IPS-NIHi7 (cell line): ENCODE data around the gene MIX23.
"Not testable (repeated sequence)": the region's sequence is repeated elsewhere in the genome, so short reads cannot be mapped to it uniquely, and the experiment has no call there.

Experiments
- DNase-seq: peaks from one replicate; pipeline ENCODE4 v3.0.0; 2012; ENCODE audit warnings: mixed read lengths; ENCODE audit errors: extremely low spot score

The MIX23 gene

GRCh38 chr3:122392868-122393844, 10.1 kb upstream of the MIX23 start:
- DNase-seq, result peak; percentile 43

GRCh38 chr3:122391681-122392446, 8.8 kb upstream of the MIX23 start:
- no peak for DNase-seq

- DNase-seq, result no peak
These were observed 7.6 kb upstream of the MIX23 start for GRCh38 chr3:122390665-122391064.

GRCh38 chr3:122389892-122390291, 6.9 kb upstream of the MIX23 start:
- DNase-seq, result no peak

- no peak for DNase-seq
These were observed 6.2 kb upstream of the MIX23 start for GRCh38 chr3:122389197-122389596.

GRCh38 chr3:122387709-122388108, 4.7 kb upstream of the MIX23 start:
- no peak for DNase-seq

GRCh38 chr3:122383771-122384697, 1.0 kb upstream of the MIX23 start, which contains the start of gene FAM162A:
TSS of gene FAM162A (plus strand) at chr3:122384182. CDS start at chr3:122384266, 84 bp downstream.
- peak; percentile 92 for DNase-seq

- DNase-seq, result no peak
These were observed 5.1 kb downstream of the MIX23 start for GRCh38 chr3:122377975-122378374.

- DNase-seq, result no peak
These were observed 9.0 kb downstream of the MIX23 start for GRCh38 chr3:122374034-122374433.

- no peak for DNase-seq
These were observed 16.7 kb downstream of the MIX23 start for GRCh38 chr3:122366379-122366749.

GRCh38 chr3:122365582-122366378, 17.3 kb downstream of the MIX23 start:
- DNase-seq, result not testable (repeated sequence)

GRCh38 chr3:122365073-122365472, 18.0 kb downstream of the MIX23 start:
- DNase-seq, result no peak

GRCh38 chr3:122364490-122364889, 18.5 kb downstream of the MIX23 start:
- DNase-seq, result no peak

GRCh38 chr3:122362026-122362425, 21.0 kb downstream of the MIX23 start:
- no peak for DNase-seq

- DNase-seq, result no peak
These were observed 24.4 kb downstream of the MIX23 start for GRCh38 chr3:122358703-122359032.

GRCh38 chr3:122357828-122358702, 25.0 kb downstream of the MIX23 start:
- no peak for DNase-seq

- peak; percentile 66 for DNase-seq
These were observed 26.6 kb downstream of the MIX23 start for GRCh38 chr3:122356402-122356801.

- no peak for DNase-seq
These were observed 27.4 kb downstream of the MIX23 start for GRCh38 chr3:122355612-122356011.

GRCh38 chr3:122353893-122354401, 29.1 kb downstream of the MIX23 start:
- DNase-seq, result no peak

- no peak for DNase-seq
These were observed 29.8 kb downstream of the MIX23 start for GRCh38 chr3:122353215-122353614.
